Neuronal stem cell (in vitro differentiated cells): Measurements from ENCODE around the gene DHRS2.

Source experiments
- DNase-seq: peaks from one replicate; pipeline ENCODE4 v3.0.0-alpha.2; 2013; ENCODE audit warnings: low spot score
- H2AFZ ChIP-seq: one replicate; pipeline ENCODE4 v1.6.1; 2013; ENCODE audit warnings: mild to moderate bottlenecking, low read length, inconsistent platforms
- H2AK5ac ChIP-seq: 2 replicates; pipeline ENCODE4 v1.6.1; 2013; ENCODE audit warnings: low read depth, mild to moderate bottlenecking, inconsistent platforms, low read length, moderate library complexity, mixed read lengths
- H2BK120ac ChIP-seq: 2 replicates; pipeline ENCODE4 v1.6.1; 2013; ENCODE audit warnings: low read depth, mild to moderate bottlenecking, inconsistent platforms, low read length, moderate library complexity, mixed read lengths
- H2BK12ac ChIP-seq: one replicate; pipeline ENCODE4 v1.6.1; 2013; ENCODE audit warnings: low read length, inconsistent platforms
- H2BK15ac ChIP-seq: 2 replicates; pipeline ENCODE4 v1.6.1; 2013; ENCODE audit warnings: mild to moderate bottlenecking, low read length, inconsistent platforms, mixed read lengths
- H2BK5ac ChIP-seq: one replicate; pipeline ENCODE4 v1.6.1; 2013; ENCODE audit warnings: inconsistent platforms, mild to moderate bottlenecking, low read length, moderate library complexity
- H3K14ac ChIP-seq: one replicate; pipeline ENCODE4 v1.6.1; 2013; ENCODE audit warnings: low read length, inconsistent platforms
- H3K18ac ChIP-seq: 2 replicates; pipeline ENCODE4 v1.6.1; 2013; ENCODE audit warnings: low read length, inconsistent platforms
- H3K23ac ChIP-seq: 2 replicates; pipeline ENCODE4 v1.6.1; 2013; ENCODE audit warnings: low read depth, mild to moderate bottlenecking, mixed read lengths, low read length, inconsistent platforms; ENCODE audit not compliant: poor library complexity
- H3K27ac ChIP-seq: replicated peaks from 3 replicates; pipeline ENCODE4 v1.5.1; 2013; ENCODE audit warnings: low read length, inconsistent platforms
- H3K27me3 ChIP-seq, 3 experiments: 2 replicates each; pipeline ENCODE4 v1.6.1; 2013; ENCODE audit warnings: low read length in 3 of 3, mild to moderate bottlenecking in 2 of 3, inconsistent platforms in 1 of 3, low read depth in 1 of 3, mixed read lengths in 1 of 3, moderate library complexity in 1 of 3; ENCODE audit not compliant: control insufficient read depth in 3 of 3, insufficient read depth in 3 of 3
- H3K36me3 ChIP-seq, 2 donors: replicated peaks in 1 of 2; 2 replicates each; pipeline ENCODE4 v1.6.1; 2013; ENCODE audit warnings: low read length in 2 of 2; ENCODE audit not compliant: control insufficient read depth in 2 of 2, insufficient read depth in 2 of 2
- H3K4ac ChIP-seq: 2 replicates; pipeline ENCODE4 v1.6.1; 2013; ENCODE audit warnings: inconsistent platforms, mild to moderate bottlenecking, low read length, moderate library complexity
- H3K4me1 ChIP-seq, 2 donors: 1 replicate in 1 of 2; 2 replicates in 1 of 2; pipeline ENCODE4 v1.6.1; 2013; ENCODE audit warnings: low read length in 2 of 2, low read depth in 1 of 2; ENCODE audit not compliant: control insufficient read depth in 2 of 2, insufficient read depth in 1 of 2
- H3K4me2 ChIP-seq: one replicate; pipeline ENCODE4 v1.6.1; 2013; ENCODE audit warnings: mild to moderate bottlenecking, low read length, inconsistent platforms; ENCODE audit not compliant: insufficient read depth, poor library complexity, severe bottlenecking
- H3K4me3 ChIP-seq, 2 donors: 2 replicates each; pipeline ENCODE4 v1.5.1; 2013; ENCODE audit warnings: low read length in 2 of 2, mild to moderate bottlenecking in 2 of 2, inconsistent platforms in 1 of 2, moderate library complexity in 1 of 2
- H3K79me1 ChIP-seq: one replicate; pipeline ENCODE4 v1.6.1; 2013; ENCODE audit warnings: low read depth, mild to moderate bottlenecking, inconsistent platforms, low read length, moderate library complexity
- H3K9ac ChIP-seq: one replicate; pipeline ENCODE4 v1.6.1; 2013; ENCODE audit warnings: mild to moderate bottlenecking, low read depth, low read length, inconsistent platforms; ENCODE audit not compliant: poor library complexity
- H3K9me3 ChIP-seq, 2 donors: replicated peaks in 1 of 2; 2 replicates each; pipeline versions ENCODE3 to v1.6.1; 2013; ENCODE audit warnings: low read length in 2 of 2, mild to moderate bottlenecking in 2 of 2, inconsistent platforms in 1 of 2, low read depth in 1 of 2, mixed read lengths in 1 of 2, moderate library complexity in 1 of 2; ENCODE audit not compliant: control insufficient read depth in 2 of 2, insufficient read depth in 1 of 2
- H4K8ac ChIP-seq: one replicate; pipeline ENCODE4 v1.6.1; 2013; ENCODE audit warnings: low read depth, mild to moderate bottlenecking, inconsistent platforms, low read length, moderate library complexity
- H4K91ac ChIP-seq: one replicate; pipeline ENCODE4 v1.6.1; 2013; ENCODE audit warnings: low read length, low read depth, mild to moderate bottlenecking, inconsistent platforms; ENCODE audit not compliant: poor library complexity
- WGBS, 2 donors: extraction: QIAGEN DNeasy Blood & Tissue Kit; methylation state at CpG; one replicate each; pipeline ENCODE4 v1.1.7; 2013; ENCODE audit warnings: missing lambda C conversion rate in 2 of 2, mixed read lengths in 1 of 2; ENCODE audit not compliant: insufficient read length in 2 of 2, insufficient replicate concordance in 1 of 2; ENCODE audit errors: extremely low coverage in 2 of 2; 5-methylcytosine and 5-hydroxymethylcytosine counted together

Gene DHRS2

GRCh38 chr14:23640524-23641141 lies 4.5 kb downstream of the DHRS2 start:
- WGBS, 2 donors = no CpG with 5 or more reads among the region's 5 CpGs
- Histone ChIP-seq H3K18ac (no peak overlapping the region), H4K91ac (no peak overlapping the region), H3K4ac (no peak overlapping the region), H3K36me3 (no peaks in the 10 kb centered on the region), H4K8ac (no peak overlapping the region), H3K79me1 (no peaks in the 10 kb centered on the region), H3K27me3 (no peaks in the 10 kb centered on the region), H3K4me1 (peaks cover 0 to 3% of the 10 kb centered on the region in 2 donors), H3K23ac (no peak overlapping the region), H3K4me3 (no peak overlapping the region), H3K27ac (no peak overlapping the region), H3K4me2 (no peak overlapping the region), H2AFZ (no peak overlapping the region), H3K9me3 (no peaks in the 10 kb centered on the region), H2AK5ac (no peak overlapping the region), H2BK15ac (no peak overlapping the region), H2BK12ac (no peak overlapping the region), H2BK120ac (no peak overlapping the region), H3K14ac (no peak overlapping the region), H3K9ac (no peak overlapping the region), H2BK5ac (no peak overlapping the region)
- no peak for DNase-seq

GRCh38 chr14:23641180-23641914 lies 5.2 kb downstream of the DHRS2 start:
- no peak overlapping the region for H3K23ac ChIP-seq

GRCh38 chr14:23641915-23642588 lies 5.9 kb downstream of the DHRS2 start:
- Histone ChIP-seq H4K8ac (no peak overlapping the region), H2AK5ac (no peak overlapping the region), H3K4me1 (peaks cover 0 to 3% of the 10 kb centered on the region in 2 donors), H3K4me3 (no peak overlapping the region), H4K91ac (no peak overlapping the region), H2AFZ (no peak overlapping the region), H3K18ac (no peak overlapping the region), H2BK15ac (no peak overlapping the region), H2BK5ac (no peak overlapping the region), H3K9me3 (no peaks in the 10 kb centered on the region), H3K4me2 (no peak overlapping the region), H3K27me3 (peaks cover 0 to 8% (median 0%) of the 10 kb centered on the region in 3 experiments), H2BK120ac (no peak overlapping the region), H3K36me3 (no peaks in the 10 kb centered on the region), H2BK12ac (no peak overlapping the region), H3K23ac (no peak overlapping the region), H3K9ac (no peak overlapping the region), H3K27ac (no peak overlapping the region), H3K79me1 (no peaks in the 10 kb centered on the region), H3K14ac (no peak overlapping the region), H3K4ac (no peak overlapping the region)
- WGBS, 2 donors = no CpG with 5 or more reads among the region's 3 CpGs
- DNase-seq = no peak

More at GRCh38 chr14:23641180-23641914, 5.2 kb downstream of the DHRS2 start:
- no peak overlapping the region for H3K4me2 ChIP-seq
- no peak for DNase-seq
- no peak overlapping the region for H4K91ac ChIP-seq
- no peak overlapping the region for H2BK12ac ChIP-seq
- H3K4me3 ChIP-seq = no peak overlapping the region
- H2AFZ ChIP-seq = no peak overlapping the region
- no peak overlapping the region for H2BK15ac ChIP-seq
- no peak overlapping the region for H2BK120ac ChIP-seq
- no peak overlapping the region for H3K9ac ChIP-seq
- H3K14ac ChIP-seq = no peak overlapping the region
- H4K8ac ChIP-seq = no peak overlapping the region
- no peaks in the 10 kb centered on the region for H3K9me3 ChIP-seq
- H3K27me3 ChIP-seq = peaks cover 0 to 4% (median 0%) of the 10 kb centered on the region in 3 experiments
- no peaks in the 10 kb centered on the region for H3K36me3 ChIP-seq
- WGBS, 2 donors = no CpG with 5 or more reads among the region's 4 CpGs
- H2AK5ac ChIP-seq = no peak overlapping the region
- H2BK5ac ChIP-seq = no peak overlapping the region
- H3K27ac ChIP-seq = no peak overlapping the region
- H3K4ac ChIP-seq = no peak overlapping the region
- no peak overlapping the region for H3K18ac ChIP-seq
- no peaks in the 10 kb centered on the region for H3K79me1 ChIP-seq
- H3K4me1 ChIP-seq = peaks cover 0 to 3% of the 10 kb centered on the region in 2 donors
